Epidermal melanocyte (primary cell): ENCODE results near the gene NAPA.

Source experiments
- DNase-seq: peaks from one replicate; pipeline ENCODE4 v3.0.0; 2011; ENCODE audit warnings: low spot score; ENCODE audit not compliant: insufficient read length

Gene NAPA

DNA sequence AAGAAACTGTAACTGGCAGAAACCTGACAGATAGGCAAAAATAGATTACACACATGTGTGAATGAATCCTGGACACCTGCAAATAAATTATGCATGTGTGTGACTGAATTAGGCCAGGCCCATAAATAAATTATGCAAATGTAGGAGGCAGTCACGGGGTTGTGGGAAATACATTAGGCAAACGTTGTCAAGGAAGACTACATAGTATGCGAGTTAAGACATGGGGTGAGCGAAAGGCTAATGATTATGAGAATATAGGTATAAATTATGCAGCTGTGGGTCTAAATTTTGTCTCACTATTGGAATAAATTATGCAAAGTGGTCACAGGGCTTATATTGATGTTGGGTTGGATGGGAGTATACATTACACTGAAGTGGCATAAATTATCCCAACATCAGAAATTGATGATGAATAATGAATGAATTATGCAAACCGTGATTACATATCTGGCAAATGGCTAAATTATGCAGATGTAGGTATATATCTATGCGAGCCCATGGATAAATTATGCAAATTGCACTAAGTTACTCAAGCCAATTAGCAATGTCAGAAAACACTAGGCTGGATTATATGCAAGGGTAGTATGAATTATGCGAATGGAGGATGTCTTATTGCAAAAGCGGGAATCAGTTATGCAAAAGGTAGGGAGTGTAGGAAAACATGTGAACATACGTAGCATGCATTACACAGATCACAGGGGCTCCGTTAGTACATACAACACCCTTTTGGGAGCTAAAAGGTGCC lies 50.0 kb downstream of the NAPA start:
- DNase-seq, result no peak

DNA sequence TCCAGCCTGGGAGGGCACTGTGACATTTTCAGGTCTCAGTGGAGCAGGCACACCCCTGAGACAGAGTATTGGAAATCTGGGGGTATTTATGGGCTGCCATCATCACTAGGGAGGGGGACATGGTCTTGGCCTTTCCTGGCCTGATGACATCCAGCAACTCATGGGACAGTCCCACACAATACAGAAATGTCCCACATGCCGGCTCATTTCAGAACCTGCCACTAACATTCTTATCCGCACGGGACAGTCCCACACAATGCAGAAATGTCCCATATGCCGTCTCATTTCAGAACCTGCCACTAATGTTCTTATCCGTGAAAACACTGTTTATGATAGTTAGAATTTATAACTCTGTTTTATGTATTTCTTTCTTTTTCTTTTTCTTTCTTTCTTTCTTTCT lies 53.0 kb downstream of the NAPA start:
- no peak for DNase-seq

DNA sequence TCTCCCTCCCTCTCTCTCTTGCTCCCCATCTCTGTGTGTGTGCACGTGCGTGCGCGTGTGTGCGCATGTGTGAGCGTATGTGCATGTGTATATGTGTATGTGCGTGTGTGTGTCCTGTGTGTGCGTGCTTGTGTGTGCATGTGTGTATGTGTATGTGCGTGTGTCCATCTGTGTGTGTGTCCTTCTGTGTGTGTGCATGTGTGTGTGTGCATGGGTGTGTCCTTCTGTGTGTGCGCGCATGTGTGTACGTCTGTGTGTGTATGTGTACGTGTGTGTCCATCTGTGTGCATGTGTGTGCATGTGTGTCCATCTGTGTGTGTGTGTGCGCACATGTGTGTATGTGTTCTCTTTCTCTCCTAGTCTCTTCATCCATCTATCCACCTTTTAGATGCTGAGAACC lies 55.4 kb downstream of the NAPA start:
- DNase-seq, result no peak

DNA sequence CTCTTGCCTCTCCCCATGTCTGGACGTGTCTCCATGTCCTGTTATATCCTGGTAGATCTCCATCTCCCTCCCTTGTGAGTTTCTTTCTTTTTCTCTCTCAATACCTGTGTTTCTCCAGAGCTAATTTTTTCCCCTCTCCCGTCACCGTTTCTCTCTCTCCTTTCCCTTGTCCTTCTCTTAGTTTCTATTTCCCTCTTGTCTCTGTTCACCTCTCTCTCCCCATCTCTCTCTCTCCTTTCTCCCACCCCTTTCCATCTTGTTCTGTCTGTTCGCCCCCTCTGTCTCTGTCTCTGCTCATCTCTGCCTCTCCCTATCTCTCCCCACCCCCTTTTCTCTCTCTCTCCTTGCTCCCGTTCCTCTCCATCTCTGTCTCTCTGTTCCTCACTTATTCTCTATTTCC lies 56.2 kb downstream of the NAPA start:
- DNase-seq, result no peak

DNA sequence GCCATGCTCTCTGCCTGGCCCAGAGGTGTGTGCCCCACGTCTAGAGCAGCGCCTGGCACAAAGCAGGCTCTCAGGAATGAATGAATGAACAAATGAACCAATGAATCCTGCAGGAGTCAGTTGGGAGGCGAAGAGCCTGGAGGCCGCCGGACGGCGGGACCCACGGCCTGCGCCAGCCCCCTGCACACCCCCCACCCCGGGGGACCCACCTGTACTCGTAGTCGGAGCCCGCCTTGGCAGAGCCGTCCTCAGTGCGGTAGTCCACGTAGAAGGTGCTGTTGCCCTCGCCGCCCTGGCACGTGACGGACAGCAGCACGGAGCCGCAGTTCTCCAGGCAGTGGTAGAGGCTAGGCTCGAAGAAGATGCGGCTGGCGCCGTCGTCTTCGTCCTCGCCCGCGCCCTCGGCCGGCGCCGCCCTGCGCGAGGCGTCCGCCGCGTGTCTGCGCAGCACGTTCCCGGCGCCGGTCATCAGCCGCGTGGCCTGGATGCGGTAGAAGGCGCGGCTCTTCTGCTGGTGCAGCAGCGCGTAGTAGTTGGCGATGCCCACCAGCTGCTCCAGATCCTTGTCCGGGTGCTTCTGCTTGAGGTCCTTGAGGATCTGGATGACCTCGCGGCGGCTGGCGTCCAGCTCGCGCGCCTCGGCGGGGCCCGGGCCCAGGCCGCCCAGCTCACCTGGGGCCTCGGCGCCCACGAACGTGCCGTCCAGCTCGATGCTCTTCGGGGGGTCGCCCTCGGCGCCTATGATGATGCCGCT lies 58.0 kb downstream of the NAPA start:
- no peak for DNase-seq

DNA sequence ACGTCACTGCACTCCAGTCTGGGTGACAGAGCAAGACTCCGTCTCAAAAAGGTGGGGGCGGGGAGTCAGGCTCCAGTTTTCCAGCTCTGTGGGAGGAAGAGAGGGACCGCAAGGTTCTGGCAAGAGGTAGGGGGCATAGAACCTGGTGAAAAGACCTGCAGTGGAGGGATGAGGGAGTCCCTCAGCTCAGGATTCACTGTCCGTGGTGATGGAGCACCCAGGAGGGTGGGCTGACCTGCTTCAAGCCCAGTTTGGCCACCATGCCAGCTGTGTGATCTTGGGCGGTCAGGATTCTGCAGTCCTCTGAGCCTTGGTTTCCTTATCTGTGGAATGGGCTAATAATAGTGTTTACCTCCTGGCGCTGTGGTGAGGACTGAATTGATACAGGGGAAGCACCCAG lies 64.4 kb downstream of the NAPA start:
- no peak for DNase-seq

DNA sequence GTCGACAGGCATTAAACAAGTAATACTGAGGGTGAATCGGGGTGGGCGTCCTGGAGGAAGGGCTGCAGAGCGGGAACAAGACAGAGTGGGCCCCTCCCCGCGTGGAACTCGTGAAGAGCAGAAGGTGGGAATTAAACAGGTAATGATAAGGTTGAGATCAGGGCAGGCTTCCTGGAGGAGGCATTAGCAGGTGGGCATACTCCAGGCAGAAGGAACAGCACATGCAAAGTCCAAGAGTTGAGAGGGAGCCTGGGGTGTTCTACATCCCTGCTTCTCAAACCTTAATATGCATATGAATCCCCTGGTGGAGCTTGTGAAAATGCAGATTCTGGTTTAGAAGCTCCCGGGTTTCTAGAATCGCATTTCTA lies 66.5 kb downstream of the NAPA start:
- DNase-seq, result no peak

DNA sequence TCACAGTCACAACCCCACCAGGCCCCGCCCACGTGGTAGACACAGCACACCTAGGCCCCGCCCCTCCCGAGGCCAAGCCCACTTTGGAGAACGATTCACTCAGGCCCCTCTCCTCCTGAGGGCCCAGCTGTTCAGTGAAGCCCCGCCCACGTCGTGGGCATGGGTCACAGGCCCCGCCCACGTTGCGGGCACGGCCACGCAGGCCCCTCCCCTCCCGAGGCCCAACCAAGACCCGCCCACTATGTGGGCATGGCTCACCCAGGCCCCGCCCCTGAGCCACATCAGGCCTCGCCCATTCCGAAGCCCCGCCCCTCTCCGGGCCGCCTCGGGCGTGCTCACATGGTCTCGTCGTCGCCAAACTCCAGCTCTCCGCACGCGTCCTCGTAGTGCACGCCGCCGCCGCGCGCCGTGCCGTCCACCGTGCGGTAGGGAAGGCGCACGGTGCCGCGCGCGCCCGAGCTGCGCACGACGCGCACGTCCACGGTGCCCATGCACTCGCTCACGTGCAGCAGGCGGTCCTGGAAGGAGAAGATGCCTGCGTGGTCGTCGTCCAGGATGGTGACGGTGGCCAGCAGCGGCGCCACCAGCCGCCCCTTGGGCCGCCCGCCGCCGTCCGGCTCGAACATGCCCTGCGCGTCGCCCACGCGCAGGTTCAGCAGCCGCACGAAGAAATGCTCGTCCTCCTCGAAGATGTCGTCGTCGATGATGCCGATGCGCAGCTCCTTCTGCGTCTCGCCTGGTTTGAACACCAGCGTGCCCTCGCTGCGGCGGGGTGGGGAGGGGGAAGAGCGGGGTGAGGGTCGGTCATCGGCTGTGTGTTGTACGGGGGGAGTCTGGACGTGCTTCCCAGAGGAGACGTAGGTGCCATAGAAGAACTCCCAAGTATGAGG lies 67.1 kb downstream of the NAPA start:
- no peak for DNase-seq

DNA sequence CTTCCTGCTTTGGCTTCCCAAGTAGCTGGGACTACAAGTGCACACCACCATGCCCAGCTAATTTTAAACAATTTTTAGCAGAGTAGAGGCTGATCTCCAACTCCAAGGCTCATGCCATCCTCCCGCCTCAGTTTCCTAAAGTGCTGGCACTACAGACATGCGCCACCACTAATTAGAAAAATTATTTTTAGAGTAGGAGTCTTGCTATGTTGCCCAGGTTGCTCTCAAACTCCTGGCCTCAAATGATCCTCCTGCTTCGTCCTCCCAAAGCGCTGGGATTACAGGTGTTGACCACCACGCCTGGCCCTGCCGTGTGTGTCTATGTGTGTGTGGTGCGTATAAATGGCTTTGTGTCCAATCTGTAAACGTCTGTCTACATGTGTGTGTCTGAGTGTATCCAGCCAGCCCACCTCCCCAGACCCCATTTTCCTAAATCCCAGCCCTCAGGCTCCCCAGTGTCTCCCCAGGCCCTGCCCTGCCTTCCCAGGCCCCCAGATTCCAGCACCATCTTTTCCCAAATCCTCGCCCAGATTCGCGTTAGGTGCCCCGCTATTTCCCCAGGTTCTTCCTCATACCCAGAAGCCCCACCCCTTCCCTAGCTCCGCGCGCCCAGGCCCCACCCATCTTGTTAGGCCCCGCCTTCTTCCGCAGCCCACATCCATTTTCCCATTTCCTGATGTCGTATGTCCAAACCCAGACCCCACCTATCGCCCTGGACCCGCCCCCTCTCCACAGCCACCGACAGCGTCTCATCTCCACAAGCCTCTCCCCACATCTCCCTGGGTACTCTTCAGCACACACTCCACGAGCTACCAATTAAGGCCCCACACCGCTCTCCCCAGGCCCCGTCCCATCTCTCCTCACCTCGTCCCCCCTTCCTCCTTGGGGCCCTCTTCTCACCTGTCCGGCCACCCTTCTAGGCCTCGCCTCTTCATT lies 68.1 kb downstream of the NAPA start:
- DNase-seq, result no peak

DNA sequence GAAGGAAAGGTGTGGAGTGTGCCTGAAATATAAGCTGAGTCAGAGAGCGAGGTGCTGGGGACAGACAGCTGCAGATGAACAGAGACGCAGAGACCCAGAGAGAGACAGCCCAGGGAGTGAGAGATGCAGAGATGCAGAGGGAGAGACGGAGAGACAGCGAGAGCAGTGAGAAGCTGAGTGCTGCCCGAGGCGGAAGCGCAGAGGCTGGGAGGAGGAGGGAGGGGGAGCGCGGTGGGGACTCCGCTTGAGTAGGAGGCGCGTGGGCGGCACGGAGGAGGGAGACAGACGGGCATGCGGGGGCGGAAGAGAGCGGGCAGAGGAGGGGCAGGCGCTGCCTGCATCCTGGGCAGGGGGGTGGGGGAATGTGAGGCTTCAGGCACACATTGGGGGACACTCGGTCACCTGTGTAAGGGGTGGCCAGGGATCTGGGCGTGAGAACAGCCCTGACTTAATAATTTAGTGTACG lies 68.9 kb downstream of the NAPA start:
- DNase-seq, result no peak

DNA sequence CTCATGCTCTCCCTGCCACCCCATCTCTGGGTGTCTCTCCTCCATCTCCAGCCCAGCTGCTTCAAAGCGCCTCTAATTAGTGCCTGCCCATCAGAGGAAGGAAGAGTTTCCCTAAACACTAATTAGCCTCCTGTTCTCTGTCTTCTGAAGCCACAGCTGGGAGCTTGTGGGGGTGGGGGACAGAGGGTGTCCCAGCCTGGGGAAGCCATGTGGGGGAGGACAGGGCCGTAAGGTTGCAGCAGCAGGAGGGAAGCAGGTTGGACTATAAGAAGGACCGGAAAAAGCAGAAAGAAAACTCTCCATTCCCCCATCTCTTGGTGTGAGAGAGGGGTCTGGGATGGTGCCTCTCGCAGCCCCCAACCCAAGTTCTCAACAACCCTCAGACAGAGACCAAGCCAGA lies 69.3 kb downstream of the NAPA start:
- DNase-seq, result no peak

DNA sequence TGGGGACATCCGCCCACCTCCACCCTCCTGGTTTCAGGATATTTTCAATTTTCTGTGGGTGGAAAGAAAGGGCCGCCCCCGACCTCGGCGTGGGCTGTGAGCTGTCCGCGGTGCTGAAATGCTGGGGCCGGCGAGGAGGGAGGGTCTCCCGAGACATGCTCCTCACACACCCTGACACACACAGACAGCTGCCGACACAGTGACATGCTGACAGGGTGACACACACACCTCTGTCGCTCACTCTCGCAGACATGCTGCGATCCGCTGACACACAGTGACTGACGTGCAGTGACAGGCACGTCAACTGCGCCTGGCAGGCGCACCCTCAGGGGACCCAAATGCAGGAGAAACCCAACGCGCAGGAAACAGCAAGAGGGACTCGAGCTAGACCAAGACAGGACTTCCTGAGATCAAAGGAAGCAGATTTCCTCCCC lies 70.5 kb downstream of the NAPA start:
- no peak for DNase-seq

DNA sequence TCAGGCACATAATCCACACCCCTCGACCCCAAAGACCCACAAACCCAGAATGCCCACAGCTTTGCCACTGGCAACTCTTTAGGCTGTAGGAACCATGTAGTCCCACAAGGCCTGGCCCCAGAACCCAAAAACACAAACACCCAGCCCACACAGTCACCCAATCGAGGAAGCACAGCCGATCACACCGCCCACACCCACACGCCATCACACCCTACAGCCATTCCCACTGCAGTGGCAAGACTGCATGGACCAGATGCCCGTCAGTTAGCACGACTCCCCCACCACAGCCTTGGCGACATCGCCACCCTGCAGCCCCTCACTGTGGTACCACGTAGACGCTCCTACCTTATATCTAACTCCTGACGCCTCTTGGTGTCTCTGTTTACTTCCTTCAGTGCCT lies 71.5 kb downstream of the NAPA start:
- DNase-seq, result no peak

DNA sequence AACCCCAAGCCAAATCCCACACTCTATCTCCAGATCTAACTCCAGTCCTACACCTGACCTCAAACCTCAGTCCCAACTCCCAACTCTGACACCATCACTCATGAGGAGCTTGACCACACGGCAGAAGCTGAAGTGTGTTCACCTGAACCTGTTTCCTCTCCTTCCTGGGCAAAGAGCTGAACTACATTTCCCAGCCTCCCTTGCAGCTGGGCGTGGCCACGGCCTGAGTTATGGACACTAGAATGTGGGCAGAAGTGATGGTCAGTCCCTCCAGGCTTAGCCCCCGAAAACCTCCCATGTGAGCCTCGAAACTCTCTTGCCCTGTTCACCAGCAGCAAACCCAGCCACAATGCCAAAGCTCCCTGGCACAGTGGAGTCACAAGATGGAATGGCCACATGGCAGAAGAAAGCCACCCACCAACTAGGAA lies 76.1 kb downstream of the NAPA start:
- no peak for DNase-seq
